CD8-positive, alpha-beta memory T cell (primary cell): ENCODE results near the gene TSPAN2. TPM values are rescaled to one million over a fixed set of nuclear protein-coding genes. Genes with fewer than 3 reads are reported as not detected.
"Not testable (repeated sequence)": the region's sequence is repeated elsewhere in the genome, so short reads cannot be mapped to it uniquely, and the experiment has no call there.

Experiments used
- CTCF ChIA-PET: fragments of 350-600 bp; sonication (Branson Sonifier 250); formaldehyde crosslinking; loops from one replicate; lab custom pipeline; 2021; ENCODE audit warnings: antibody characterized with exemption; lab: Charles Lee
- POLR2A ChIA-PET: fragments of 350-600 bp; sonication (Branson Sonifier 250); formaldehyde crosslinking; loops from one replicate; lab custom pipeline; 2021; ENCODE audit warnings: antibody characterized with exemption; lab: Charles Lee
- DNase-seq, 5 donors: peaks; one replicate each; pipeline versions ENCODE4 v3.0.0 to v3.0.0-alpha.2; 2020 to 2022; ENCODE audit warnings: mixed read lengths in 1 of 5
- H3K27ac ChIP-seq: one replicate; pipeline ENCODE4 v1.7.0; 2013; ENCODE audit warnings: low read depth, mild to moderate bottlenecking, low read length, moderate library complexity
- H3K27me3 ChIP-seq: 2 replicates; pipeline ENCODE4 v1.7.0; 2013; ENCODE audit warnings: low read length, mild to moderate bottlenecking; ENCODE audit not compliant: insufficient read depth, poor library complexity, severe bottlenecking
- H3K36me3 ChIP-seq: 2 replicates; pipeline ENCODE4 v1.7.0; 2013; ENCODE audit warnings: mild to moderate bottlenecking, low read length, moderate library complexity; ENCODE audit not compliant: insufficient read depth
- H3K4me1 ChIP-seq: 2 replicates; pipeline ENCODE4 v1.7.0; 2013; ENCODE audit warnings: mild to moderate bottlenecking, low read length, moderate library complexity; ENCODE audit not compliant: insufficient read depth
- H3K4me3 ChIP-seq: 2 replicates; pipeline ENCODE4 v1.7.0; 2013; ENCODE audit warnings: mild to moderate bottlenecking, low read length
- H3K9me3 ChIP-seq: 2 replicates; pipeline ENCODE4 v1.7.0; 2013; ENCODE audit warnings: mild to moderate bottlenecking, low read length
- H3K27ac Mint-ChIP-seq, 8 donors: one replicate each; pipeline ENCODE4 v1.8.0; 2020 to 2021; ENCODE audit warnings: mixed read lengths in 8 of 8, mild to moderate bottlenecking in 6 of 8, inconsistent platforms in 3 of 8, moderate library complexity in 3 of 8
- H3K27me3 Mint-ChIP-seq, 2 donors: one replicate each; pipeline ENCODE4 v1.8.0; 2020 to 2021; ENCODE audit warnings: mixed read lengths in 2 of 2, mild to moderate bottlenecking in 1 of 2, moderate library complexity in 1 of 2
- H3K36me3 Mint-ChIP-seq, 3 donors: one replicate each; pipeline ENCODE4 v1.8.0; 2020 to 2021; ENCODE audit warnings: mixed read lengths in 3 of 3, inconsistent platforms in 1 of 3, mild to moderate bottlenecking in 1 of 3
- H3K4me1 Mint-ChIP-seq, 3 donors: one replicate each; pipeline ENCODE4 v1.8.0; 2020 to 2021; ENCODE audit warnings: mixed read lengths in 3 of 3, inconsistent platforms in 1 of 3, mild to moderate bottlenecking in 1 of 3
- H3K4me3 Mint-ChIP-seq, 7 donors: one replicate each; pipeline ENCODE4 v1.8.0; 2020 to 2021; ENCODE audit warnings: mixed read lengths in 7 of 7, mild to moderate bottlenecking in 6 of 7, moderate library complexity in 4 of 7, inconsistent platforms in 2 of 7
- H3K9me3 Mint-ChIP-seq, 5 donors: one replicate each; pipeline ENCODE4 v1.8.0; 2020 to 2022; ENCODE audit warnings: mixed read lengths in 5 of 5, mild to moderate bottlenecking in 3 of 5, moderate library complexity in 2 of 5, inconsistent platforms in 1 of 5
- polyA plus RNA-seq: library from polyadenylated mRNA; unstranded; fragments of 300-500 nt; fragmentation: Illumina TruSeq; gene quantifications from one replicate; pipeline ENCODE4 v1.2.3, GENCODE V29; 2021
- total RNA-seq, 2 experiments: library from RNA; stranded (reverse); gene quantifications; one replicate each; pipeline ENCODE4 v1.2.3, GENCODE V29; 2021

The TSPAN2 gene
- total and polyA plus RNA-seq, 3 experiments from 2014 or later, result 1.3 to 7.1 (median 2.0) TPM

DNA sequence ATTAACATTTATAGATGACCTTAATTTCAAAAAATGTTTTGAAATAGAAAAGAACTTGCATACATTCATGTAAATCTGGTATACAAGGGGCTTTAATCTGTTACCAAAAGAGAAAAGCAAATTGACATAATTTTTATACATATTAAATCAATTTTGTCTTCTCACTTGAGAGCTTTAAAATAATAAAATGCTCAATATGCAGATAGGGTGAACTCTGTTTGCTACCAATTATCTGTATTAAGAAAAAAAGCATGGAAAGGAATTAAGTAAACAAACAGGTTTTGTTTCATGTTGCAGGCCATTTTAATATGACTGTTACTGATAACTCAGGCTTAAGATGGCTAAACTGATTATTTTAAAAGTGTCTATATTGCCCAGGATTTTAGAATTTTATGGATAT lies 65.7 kb downstream of the TSPAN2 start:
- Mint-ChIP-seq H3K4me1 (no peaks in the 10 kb centered on the region), H3K27ac (no peak overlapping the region), H3K27me3 (peaks cover 10 to 40% of the 10 kb centered on the region in 2 donors), H3K4me3 (no peak overlapping the region), H3K36me3 (peaks cover 0 to 4% (median 0%) of the 10 kb centered on the region in 3 donors), H3K9me3 (peaks cover 0 to 2% (median 0%) of the 10 kb centered on the region in 5 donors)
- Histone ChIP-seq H3K36me3 (no peaks in the 10 kb centered on the region), H3K27ac (no peak overlapping the region), H3K27me3 (no peaks in the 10 kb centered on the region), H3K4me1 (no peaks in the 10 kb centered on the region), H3K4me3 (no peak overlapping the region), H3K9me3 (no peaks in the 10 kb centered on the region)
- DNase-seq, result no peak
- ChIA-PET POLR2A (no interaction called here), CTCF (no interaction called here)

DNA sequence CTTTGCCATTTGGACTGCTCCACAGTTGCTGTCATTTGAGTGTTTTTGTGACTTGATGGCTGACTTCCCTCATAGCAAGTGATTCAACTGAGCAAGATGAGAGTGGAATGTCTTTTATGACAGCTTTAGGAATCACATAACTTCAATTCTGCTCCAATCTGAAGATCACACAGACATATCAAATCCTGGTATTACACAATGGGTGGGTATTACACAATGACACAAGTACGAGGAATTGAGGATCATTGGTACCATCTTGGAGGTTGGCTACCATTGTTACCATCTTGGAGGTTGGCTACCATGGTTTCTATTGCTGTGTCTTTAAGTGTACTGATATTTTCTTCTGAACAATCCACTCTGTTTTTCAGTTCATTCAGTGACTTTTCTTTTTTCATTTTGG lies 68.2 kb downstream of the TSPAN2 start:
- Mint-ChIP-seq H3K4me3 (no peak overlapping the region), H3K4me1 (no peaks in the 10 kb centered on the region), H3K9me3 (peaks cover 0 to 2% (median 0%) of the 10 kb centered on the region in 5 donors), H3K27me3 (peaks cover 10 to 37% of the 10 kb centered on the region in 2 donors), H3K27ac (no peak overlapping the region), H3K36me3 (peaks cover 0 to 4% (median 0%) of the 10 kb centered on the region in 3 donors)
- Histone ChIP-seq H3K9me3 (no peaks in the 10 kb centered on the region), H3K27me3 (no peaks in the 10 kb centered on the region), H3K4me1 (no peaks in the 10 kb centered on the region), H3K27ac (no peak overlapping the region), H3K4me3 (no peak overlapping the region), H3K36me3 (no peaks in the 10 kb centered on the region)
- CTCF ChIA-PET, result no interaction called here
- DNase-seq, result no peak
- POLR2A ChIA-PET, result no interaction called here

DNA sequence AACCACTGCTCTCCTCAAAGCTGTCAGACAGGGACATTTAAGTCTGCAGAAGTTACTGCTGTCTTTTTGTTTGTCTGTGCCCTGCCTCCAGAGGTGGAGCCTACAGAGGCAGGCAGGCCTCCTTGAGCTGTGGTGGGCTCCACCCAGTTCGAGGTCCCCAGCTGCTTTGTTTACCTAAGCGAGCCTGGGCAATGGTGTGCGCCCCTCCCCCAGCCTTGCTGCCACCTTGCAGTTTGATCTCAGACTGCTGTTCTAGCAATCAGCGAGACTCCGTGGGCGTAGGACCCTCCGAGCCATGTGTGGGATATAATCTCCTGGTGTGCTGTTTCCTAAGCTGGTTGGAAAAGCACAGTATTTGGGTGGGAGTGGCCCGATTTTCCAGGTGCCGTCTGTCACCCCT lies 69.8 kb downstream of the TSPAN2 start:
- H3K27ac Mint-ChIP-seq, H3K9me3 ChIP-seq, CTCF ChIA-PET, DNase-seq, H3K9me3 Mint-ChIP-seq, POLR2A ChIA-PET, H3K4me3 Mint-ChIP-seq, H3K36me3 Mint-ChIP-seq, H3K4me1 Mint-ChIP-seq, H3K4me3 ChIP-seq, H3K4me1 ChIP-seq, H3K27ac ChIP-seq, H3K36me3 ChIP-seq, H3K27me3 ChIP-seq: not testable (repeated sequence)
- peaks cover 10 to 37% of the 10 kb centered on the region in 2 donors for H3K27me3 Mint-ChIP-seq

DNA sequence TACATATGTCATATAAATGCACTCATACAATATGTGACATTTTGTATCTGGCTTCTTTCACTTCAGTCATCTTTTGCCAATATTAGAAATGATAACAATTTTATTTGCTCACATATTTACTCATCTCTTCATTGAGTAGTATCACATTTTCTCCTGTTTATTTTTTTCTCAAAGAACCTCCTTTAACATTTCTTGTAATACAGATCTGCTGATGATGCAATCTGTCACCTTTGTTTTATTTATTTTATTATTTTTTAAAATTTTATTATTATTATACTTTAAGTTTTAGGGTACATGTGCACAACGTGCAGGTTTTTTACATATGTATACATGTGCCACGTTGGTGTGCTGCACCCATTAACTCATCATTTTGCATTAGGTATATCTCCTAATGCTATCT lies 75.5 kb downstream of the TSPAN2 start:
- no peaks in the 10 kb centered on the region for H3K27me3 ChIP-seq
- H3K4me1 Mint-ChIP-seq, result no peaks in the 10 kb centered on the region

DNA sequence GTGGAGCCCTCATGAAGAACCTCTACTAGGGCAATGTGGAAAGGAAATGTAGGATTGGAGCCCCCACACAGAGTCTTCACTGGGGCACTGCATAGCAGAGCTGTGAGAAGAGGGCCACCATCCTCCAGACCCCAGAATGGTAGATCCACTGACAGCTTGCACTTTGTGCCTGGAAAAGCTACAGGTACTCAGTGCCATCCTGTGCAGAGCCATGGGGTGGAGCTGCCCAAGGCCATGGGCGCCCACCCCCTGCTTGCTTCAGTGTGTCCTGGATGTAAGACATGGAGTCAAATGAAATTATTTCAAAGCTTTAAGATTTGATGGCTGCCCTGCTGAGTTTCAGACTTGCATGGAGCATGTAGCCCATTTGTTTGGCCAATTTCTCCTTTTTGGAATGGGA lies 76.9 kb downstream of the TSPAN2 start:
- peaks cover 0 to 4% (median 0%) of the 10 kb centered on the region in 5 donors for H3K9me3 Mint-ChIP-seq
- peaks cover 1 to 4% of the 10 kb centered on the region in 2 donors for H3K27me3 Mint-ChIP-seq
- H3K36me3 Mint-ChIP-seq, result no peaks in the 10 kb centered on the region
- DNase-seq, result no peak
- ChIA-PET CTCF (no interaction called here), POLR2A (no interaction called here)
- H3K27me3 ChIP-seq, result no peaks in the 10 kb centered on the region
- no peak overlapping the region for H3K27ac ChIP-seq
- no peak overlapping the region for H3K27ac Mint-ChIP-seq
- H3K36me3 ChIP-seq, result no peaks in the 10 kb centered on the region
- no peaks in the 10 kb centered on the region for H3K4me1 ChIP-seq
- H3K4me3 ChIP-seq, result no peak overlapping the region
- H3K4me1 Mint-ChIP-seq, result no peaks in the 10 kb centered on the region
- no peak overlapping the region for H3K4me3 Mint-ChIP-seq
- no peaks in the 10 kb centered on the region for H3K9me3 ChIP-seq

More for the DNA sequence above, 75.5 kb downstream of the TSPAN2 start:
- Histone ChIP-seq H3K36me3 (no peaks in the 10 kb centered on the region), H3K27ac (no peak overlapping the region), H3K4me1 (no peaks in the 10 kb centered on the region), H3K4me3 (no peak overlapping the region), H3K9me3 (no peaks in the 10 kb centered on the region)
- ChIA-PET POLR2A (no interaction called here), CTCF (no interaction called here)
- Mint-ChIP-seq H3K27me3 (peaks cover 0 to 5% of the 10 kb centered on the region in 2 donors), H3K4me3 (no peak overlapping the region), H3K9me3 (peaks cover 0 to 4% (median 0%) of the 10 kb centered on the region in 5 donors), H3K27ac (peak overlapping the region in 2 of 8 donors; percentile 32 to 49), H3K36me3 (no peaks in the 10 kb centered on the region)
- no peak for DNase-seq

DNA sequence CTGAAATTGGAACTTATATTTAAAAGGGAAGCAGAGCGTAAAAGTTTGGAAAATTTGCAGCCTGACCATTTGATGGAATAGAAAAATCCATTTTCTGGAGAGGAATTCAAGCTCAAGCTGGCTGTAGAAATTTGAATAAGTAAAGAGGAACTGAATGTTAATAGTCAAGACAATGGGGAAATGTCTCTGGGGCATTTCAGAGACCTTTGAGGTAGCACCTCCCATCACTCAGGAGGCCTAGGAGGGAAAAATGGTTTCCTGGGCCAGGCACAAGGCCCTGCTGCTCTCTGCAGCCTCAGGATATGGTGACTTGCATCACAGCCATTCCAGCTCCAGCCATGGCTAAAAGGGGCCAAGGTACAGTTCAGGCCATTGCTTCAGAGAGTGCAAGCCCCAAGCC lies 77.3 kb downstream of the TSPAN2 start:
- H3K9me3 Mint-ChIP-seq, result peaks cover 0 to 4% (median 0%) of the 10 kb centered on the region in 5 donors
- H3K9me3 ChIP-seq, result no peaks in the 10 kb centered on the region
- no peaks in the 10 kb centered on the region for H3K4me1 ChIP-seq
- H3K36me3 Mint-ChIP-seq, result no peaks in the 10 kb centered on the region
- no peaks in the 10 kb centered on the region for H3K27me3 ChIP-seq
- H3K36me3 ChIP-seq, result no peaks in the 10 kb centered on the region
- ChIA-PET CTCF (no interaction called here), POLR2A (no interaction called here)
- no peak overlapping the region for H3K4me3 ChIP-seq
- no peaks in the 10 kb centered on the region for H3K4me1 Mint-ChIP-seq
- no peak overlapping the region for H3K4me3 Mint-ChIP-seq
- H3K27ac Mint-ChIP-seq, result no peak overlapping the region
- no peak for DNase-seq
- no peak overlapping the region for H3K27ac ChIP-seq
- peaks cover 1 to 8% of the 10 kb centered on the region in 2 donors for H3K27me3 Mint-ChIP-seq

DNA sequence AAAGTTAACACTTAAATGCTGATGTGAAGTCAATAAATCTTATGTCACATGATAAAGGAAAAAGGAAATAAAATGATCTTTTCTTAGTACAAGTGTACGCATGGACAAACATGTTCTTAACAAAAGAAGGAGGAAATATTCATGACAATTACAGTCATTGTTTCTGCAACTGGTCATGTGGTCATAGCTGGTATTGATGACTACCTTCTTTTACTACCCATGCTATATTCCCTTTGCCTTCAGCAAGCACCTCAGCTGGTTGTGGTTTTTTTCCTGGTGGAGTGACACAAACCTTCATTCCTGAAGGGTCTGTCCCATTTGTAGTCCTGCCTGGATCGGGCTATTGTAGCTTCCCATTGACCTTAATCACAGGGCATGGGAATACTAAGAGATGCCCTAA lies 83.1 kb downstream of the TSPAN2 start:
- H3K27me3 Mint-ChIP-seq, result peaks cover 5 to 44% of the 10 kb centered on the region in 2 donors
- Histone ChIP-seq H3K36me3 (no peaks in the 10 kb centered on the region), H3K27ac (no peak overlapping the region), H3K27me3 (no peaks in the 10 kb centered on the region), H3K4me1 (no peaks in the 10 kb centered on the region), H3K4me3 (no peak overlapping the region), H3K9me3 (no peaks in the 10 kb centered on the region)
- H3K9me3 Mint-ChIP-seq, result no peaks in the 10 kb centered on the region
- H3K27ac Mint-ChIP-seq, result no peak overlapping the region
- H3K36me3 Mint-ChIP-seq, result no peaks in the 10 kb centered on the region
- H3K4me3 Mint-ChIP-seq, result no peak overlapping the region
- H3K4me1 Mint-ChIP-seq, result no peaks in the 10 kb centered on the region
- CTCF ChIA-PET, result no interaction called here
- POLR2A ChIA-PET, result no interaction called here
- DNase-seq, result no peak
